SU-DHL-6 (cell line): ENCODE measurements around the gene USP6NL.

Experiments used
- EZH2phosphoT487 ChIP-seq: fragments of 200-600 bp; sonication (generic), shearing (Covaris generic); conservative IDR thresholded peaks from 2 replicates; pipeline ENCODE4 v1.6.1; 2018; ENCODE audit warnings: mild to moderate bottlenecking, antibody characterized with exemption, low read length, moderate library complexity, mixed read lengths
- TF ChIP-seq, protein P1 (sequence below): fragments of 200-600 bp; sonication (generic); IDR thresholded peaks from one replicate; pipeline ENCODE4 v1.5.1; 2017; ENCODE audit warnings: antibody characterized with exemption, mild to moderate bottlenecking, low read length, moderate library complexity; ENCODE audit not compliant: insufficient read depth, poor library complexity, severe bottlenecking

DNA sequence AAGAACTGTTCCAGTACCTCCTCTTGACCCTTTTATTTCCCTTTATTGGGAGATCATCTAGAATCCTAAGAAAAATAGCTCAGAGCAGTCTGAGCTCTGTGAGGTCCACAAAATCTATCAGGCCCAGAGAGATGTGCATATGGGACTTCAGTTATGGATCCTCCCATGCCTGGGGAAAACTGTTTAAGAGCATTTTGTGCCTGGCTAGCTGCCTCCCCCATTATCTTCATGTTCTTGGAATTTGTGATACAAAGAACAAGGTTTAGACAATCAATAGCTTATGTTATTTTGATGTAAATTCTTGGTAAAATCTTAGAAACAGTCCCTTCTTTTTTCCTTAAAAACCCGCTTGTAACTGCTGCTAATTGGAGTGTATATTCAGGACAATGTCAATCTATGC lies 75.2 kb downstream of the USP6NL start:
- TF ChIP-seq, protein P1, sequence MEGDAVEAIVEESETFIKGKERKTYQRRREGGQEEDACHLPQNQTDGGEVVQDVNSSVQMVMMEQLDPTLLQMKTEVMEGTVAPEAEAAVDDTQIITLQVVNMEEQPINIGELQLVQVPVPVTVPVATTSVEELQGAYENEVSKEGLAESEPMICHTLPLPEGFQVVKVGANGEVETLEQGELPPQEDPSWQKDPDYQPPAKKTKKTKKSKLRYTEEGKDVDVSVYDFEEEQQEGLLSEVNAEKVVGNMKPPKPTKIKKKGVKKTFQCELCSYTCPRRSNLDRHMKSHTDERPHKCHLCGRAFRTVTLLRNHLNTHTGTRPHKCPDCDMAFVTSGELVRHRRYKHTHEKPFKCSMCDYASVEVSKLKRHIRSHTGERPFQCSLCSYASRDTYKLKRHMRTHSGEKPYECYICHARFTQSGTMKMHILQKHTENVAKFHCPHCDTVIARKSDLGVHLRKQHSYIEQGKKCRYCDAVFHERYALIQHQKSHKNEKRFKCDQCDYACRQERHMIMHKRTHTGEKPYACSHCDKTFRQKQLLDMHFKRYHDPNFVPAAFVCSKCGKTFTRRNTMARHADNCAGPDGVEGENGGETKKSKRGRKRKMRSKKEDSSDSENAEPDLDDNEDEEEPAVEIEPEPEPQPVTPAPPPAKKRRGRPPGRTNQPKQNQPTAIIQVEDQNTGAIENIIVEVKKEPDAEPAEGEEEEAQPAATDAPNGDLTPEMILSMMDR, result no peak
- TF ChIP-seq EZH2phosphoT487, result no peak
